Prostate gland (tissue), 2 donors: ENCODE measurements around the gene VILL.

Experiments
- POLR2A ChIP-seq: fragments of 450-650 bp; IDR thresholded peaks from one replicate; pipeline ENCODE4 v1.6.1; 2016; ENCODE audit warnings: antibody characterized with exemption, mild to moderate bottlenecking
- TF ChIP-seq, protein P1 (sequence below), 4 experiments: fragments of 200-600 bp in 2 of 4; fragments of 450-650 bp in 2 of 4; sonication (generic) in 2 of 4; IDR thresholded peaks; 1 replicate in 3 of 4; 2 replicates in 1 of 4; pipeline ENCODE4 v1.5.1; 2016 to 2019; ENCODE audit warnings: antibody characterized with exemption in 4 of 4, mild to moderate bottlenecking in 2 of 4, moderate library complexity in 2 of 4

DNA sequence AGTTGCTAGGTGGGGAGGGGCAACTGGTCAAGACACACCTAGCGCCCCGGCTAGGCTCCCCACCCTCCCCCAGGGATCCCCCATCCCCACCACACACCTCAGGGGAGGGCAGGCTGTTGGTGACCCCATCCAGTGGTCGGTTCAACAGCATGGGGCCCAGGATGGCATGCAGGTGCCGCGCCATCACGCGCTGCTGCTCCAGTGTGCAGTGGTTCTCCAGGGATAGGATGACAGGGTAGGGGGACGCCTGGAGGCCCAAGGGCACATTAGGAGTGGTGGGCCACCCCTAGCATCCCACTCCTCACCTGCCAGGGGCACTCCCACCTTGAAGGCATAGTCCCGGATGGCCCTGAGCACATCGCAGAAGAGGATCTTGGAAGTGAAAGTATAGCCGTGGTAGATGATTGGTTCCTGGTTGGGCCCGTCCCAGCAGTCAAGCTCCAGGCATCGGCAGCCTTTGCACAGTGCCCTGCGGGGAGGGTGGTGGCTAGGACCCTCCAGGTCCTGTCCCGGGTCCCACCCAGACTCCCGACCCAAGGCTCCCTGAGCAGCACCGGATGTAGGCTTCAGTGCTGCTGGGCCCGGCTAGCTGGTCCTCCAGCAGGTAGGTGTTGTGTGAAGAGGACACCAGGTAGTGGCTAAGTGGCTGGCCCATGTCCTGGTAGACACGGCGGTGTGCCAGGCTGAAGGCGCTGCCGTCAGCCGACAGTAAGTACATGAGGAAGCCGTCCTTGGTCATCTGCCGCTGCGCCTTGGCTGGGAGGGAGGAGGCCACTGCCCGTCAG, 19.4 kb downstream of the VILL start:
- TF ChIP-seq, protein P1, sequence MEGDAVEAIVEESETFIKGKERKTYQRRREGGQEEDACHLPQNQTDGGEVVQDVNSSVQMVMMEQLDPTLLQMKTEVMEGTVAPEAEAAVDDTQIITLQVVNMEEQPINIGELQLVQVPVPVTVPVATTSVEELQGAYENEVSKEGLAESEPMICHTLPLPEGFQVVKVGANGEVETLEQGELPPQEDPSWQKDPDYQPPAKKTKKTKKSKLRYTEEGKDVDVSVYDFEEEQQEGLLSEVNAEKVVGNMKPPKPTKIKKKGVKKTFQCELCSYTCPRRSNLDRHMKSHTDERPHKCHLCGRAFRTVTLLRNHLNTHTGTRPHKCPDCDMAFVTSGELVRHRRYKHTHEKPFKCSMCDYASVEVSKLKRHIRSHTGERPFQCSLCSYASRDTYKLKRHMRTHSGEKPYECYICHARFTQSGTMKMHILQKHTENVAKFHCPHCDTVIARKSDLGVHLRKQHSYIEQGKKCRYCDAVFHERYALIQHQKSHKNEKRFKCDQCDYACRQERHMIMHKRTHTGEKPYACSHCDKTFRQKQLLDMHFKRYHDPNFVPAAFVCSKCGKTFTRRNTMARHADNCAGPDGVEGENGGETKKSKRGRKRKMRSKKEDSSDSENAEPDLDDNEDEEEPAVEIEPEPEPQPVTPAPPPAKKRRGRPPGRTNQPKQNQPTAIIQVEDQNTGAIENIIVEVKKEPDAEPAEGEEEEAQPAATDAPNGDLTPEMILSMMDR (IDR thresholded peaks at IDR 0.05) = no peak
- no peak for TF ChIP-seq POLR2A
